Epithelial cell of proximal tubule (primary cell): ENCODE results near the gene A4GALT. TPM values are rescaled to one million over a fixed set of nuclear protein-coding genes. Genes with fewer than 3 reads are reported as not detected.

ENCODE experiments used
- DNase-seq: peaks from one replicate; pipeline ENCODE4 v3.0.0-alpha.2; 2011; ENCODE audit warnings: low read depth
- H3K4me3 ChIP-seq: 2 replicates; pipeline ENCODE4 v1.5.1; 2011; ENCODE audit warnings: low read depth, mild to moderate bottlenecking, low read length
- total RNA-seq: library from RNA; depleted of rRNA; stranded (reverse); fragments of >200 nt; gene quantifications from 2 replicates; pipeline ENCODE4 v1.2.3, GENCODE V29; 2015
- TF ChIP-seq, protein P1 (sequence below): conservative IDR thresholded peaks from 2 replicates; pipeline ENCODE4 v1.5.1; 2012; ENCODE audit warnings: low read depth, mild to moderate bottlenecking, low read length

The A4GALT gene
- total RNA-seq, 1 donor from 2014 or later, result 16.2 TPM

DNA sequence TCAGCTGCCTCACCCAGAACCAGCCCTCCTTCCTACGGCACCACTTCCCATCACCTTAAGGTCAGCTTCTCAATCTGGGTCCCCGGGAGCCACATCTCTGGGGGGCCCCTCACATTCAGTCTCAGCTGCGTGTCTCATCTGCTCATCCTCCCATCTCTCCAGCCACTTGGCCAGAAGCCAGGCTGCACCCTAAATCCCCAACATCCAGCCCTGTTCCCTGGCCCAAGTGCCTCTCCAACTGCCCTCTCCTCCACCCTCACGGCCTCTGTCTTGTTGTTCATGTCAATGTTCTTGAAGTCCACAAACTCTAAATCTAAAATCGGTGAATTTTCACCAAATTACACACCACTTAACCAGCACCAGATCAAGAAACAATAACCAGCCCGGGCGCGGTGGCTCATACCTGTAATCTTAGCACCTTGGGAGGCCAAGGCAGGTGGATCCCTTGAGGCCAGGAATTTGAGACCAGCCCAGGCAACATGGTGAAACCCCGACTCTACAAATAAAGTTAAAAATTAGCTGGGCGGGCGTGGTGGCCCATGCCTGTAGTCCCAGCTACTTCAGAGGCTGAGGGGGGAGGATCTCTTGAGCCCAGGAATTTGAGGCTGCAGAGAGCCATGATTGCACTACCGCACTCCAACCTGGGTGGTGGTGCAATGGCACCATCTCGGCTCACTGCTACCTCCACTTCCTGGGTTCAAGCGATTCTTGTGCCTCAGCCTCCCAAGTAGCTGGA is 33.7 kb downstream of the A4GALT start:
- H3K4me3 ChIP-seq, result no peak overlapping the region
- no peak for DNase-seq
- TF ChIP-seq, protein P1, sequence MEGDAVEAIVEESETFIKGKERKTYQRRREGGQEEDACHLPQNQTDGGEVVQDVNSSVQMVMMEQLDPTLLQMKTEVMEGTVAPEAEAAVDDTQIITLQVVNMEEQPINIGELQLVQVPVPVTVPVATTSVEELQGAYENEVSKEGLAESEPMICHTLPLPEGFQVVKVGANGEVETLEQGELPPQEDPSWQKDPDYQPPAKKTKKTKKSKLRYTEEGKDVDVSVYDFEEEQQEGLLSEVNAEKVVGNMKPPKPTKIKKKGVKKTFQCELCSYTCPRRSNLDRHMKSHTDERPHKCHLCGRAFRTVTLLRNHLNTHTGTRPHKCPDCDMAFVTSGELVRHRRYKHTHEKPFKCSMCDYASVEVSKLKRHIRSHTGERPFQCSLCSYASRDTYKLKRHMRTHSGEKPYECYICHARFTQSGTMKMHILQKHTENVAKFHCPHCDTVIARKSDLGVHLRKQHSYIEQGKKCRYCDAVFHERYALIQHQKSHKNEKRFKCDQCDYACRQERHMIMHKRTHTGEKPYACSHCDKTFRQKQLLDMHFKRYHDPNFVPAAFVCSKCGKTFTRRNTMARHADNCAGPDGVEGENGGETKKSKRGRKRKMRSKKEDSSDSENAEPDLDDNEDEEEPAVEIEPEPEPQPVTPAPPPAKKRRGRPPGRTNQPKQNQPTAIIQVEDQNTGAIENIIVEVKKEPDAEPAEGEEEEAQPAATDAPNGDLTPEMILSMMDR, result no peak

DNA sequence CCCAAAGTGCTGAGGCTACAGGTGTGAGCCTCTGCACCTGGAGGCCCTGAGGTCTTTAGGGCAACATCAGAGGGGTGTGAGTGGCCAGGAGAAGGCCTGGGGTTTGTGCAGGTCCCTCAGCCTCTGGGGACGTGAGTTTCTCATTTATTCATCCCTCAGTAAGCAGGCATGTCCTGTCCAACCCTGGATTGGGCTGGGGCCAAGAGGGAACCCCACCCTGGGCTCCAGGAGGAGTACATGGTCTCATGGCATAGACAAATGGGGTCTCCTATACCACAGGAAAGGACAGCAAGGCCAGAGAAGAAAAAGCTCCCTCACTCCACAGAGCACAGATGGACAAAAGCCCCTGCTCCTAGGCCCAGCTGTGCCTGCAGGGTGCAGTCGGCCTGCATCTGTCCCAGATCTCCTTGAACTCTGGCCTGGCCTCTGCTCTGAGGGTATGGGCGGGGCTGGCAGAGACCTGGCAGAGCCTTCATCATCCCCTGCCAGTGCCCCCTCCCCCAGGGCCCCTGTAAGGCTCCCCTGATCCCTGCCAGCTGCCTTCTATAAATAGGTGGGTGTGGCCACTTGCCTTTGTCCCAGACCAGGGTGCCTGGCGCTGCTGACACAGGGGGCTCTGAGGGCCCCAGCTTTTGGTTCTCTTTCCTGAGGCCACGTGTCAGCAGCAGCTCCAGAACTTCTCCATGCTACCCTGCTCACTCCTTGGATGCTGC is 34.6 kb downstream of the A4GALT start:
- TF ChIP-seq, protein P1, result no peak
- H3K4me3 ChIP-seq, result no peak overlapping the region
- no peak for DNase-seq

DNA sequence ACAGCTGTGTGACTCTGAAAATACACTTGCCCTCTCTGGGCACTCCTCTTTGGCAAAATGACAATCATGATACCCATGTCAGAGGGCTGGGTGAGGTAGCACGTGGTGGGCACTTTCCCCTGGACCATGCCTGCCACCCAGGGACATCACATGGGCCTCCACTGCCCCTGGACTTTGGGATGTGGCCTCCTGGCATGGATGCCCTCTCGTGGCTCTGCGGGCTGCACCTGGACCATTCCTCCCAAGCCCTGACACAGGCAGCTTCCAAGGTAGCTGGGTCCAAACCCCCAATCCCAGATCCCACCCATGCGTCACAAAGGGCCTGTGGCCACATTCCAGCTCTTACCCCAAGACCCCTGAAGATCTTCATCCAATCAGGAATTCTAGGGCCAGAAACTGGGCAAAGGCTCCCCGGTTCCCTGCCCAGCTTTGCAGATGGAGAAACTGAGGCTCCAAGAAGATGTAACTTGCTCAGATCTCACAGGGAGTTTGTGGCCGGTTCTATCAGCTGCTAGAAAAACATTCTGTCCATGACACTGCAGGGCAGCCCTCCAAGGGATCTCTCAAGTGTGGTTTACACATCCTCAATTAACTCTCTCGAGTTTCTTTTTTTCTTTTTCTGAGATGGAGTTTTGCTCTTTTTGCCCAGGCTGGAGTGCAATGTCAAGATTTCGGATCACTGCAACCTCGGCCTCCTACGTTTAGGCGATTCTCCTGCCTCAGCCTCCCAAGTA is 36.0 kb downstream of the A4GALT start:
- DNase-seq, result no peak
- no peak overlapping the region for H3K4me3 ChIP-seq
- TF ChIP-seq, protein P1, result no peak

DNA sequence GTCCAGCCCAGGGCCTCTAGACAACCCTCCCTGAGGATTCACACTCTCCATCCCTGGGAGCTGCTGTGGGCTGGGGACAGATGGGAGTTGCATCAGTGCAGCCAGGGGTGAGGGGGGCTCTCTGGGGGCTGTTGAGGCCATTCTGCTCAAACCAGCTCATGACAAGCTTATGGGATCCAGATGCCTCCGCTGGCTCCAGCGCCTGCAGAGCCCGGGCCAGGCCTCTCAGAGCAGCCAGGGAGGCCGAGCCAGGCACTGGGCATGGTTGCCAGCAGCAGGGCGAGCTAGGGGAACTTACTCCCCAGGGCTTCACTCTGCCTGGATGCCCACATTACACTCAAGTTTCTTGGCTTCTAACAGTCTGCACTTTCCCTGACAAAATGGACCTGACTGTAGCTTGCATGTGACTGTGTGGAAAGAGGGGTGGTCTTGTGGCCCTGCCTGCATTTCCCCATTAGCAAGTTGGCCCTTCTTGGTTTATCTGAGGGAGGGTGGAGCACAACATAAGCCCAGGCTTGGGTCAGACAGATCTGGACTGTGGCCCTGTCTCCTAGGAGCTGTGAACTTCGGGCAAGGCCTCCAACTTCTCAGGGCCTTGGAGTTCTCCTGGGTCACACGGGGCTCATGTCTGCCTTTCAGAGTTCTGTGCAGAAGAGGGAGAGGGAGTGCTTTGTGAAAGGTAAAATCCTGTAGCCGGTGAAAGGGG is 36.9 kb downstream of the A4GALT start:
- DNase-seq, result no peak
- no peak overlapping the region for H3K4me3 ChIP-seq
- TF ChIP-seq, protein P1, result no peak

GRCh38 chr22:42682113-42682851 is 38.4 kb downstream of the A4GALT start:
- TF ChIP-seq, protein P1, result no peak
- no peak overlapping the region for H3K4me3 ChIP-seq
- DNase-seq, result no peak

- DNase-seq, result peak; percentile 76
- TF ChIP-seq, protein P1, result no peak
- no peak overlapping the region for H3K4me3 ChIP-seq
Observed at GRCh38 chr22:42680648-42681047, 40.0 kb downstream of the A4GALT start.
